SK-N-SH treated with all-trans-retinoic acid at 6 μM for 48 hours (cell line): ENCODE results near the gene PCDH9.

ENCODE experiments used
- BACH2 ChIP-seq: fragments of 250-450 bp; sonication (Bioruptor Pico); IDR thresholded peaks from 2 replicates; pipeline ENCODE4 v1.9.0; 2021; ENCODE audit warnings: mild to moderate bottlenecking, borderline replicate concordance
- CSDC2 ChIP-seq: fragments of 250-450 bp; sonication (Bioruptor Pico); IDR thresholded peaks from 2 replicates; pipeline ENCODE4 v1.5.0; 2020; ENCODE audit warnings: mild to moderate bottlenecking, moderate library complexity
- SNAI2 ChIP-seq: fragments of 250-450 bp; sonication (Bioruptor Pico); IDR thresholded peaks from 2 replicates; pipeline ENCODE4 v1.5.0; 2020; ENCODE audit warnings: mild to moderate bottlenecking, moderate library complexity
- ZC3H10 ChIP-seq: fragments of 250-450 bp; sonication (Bioruptor Pico); IDR thresholded peaks from 2 replicates; pipeline ENCODE4 v1.5.1; 2021; ENCODE audit warnings: mild to moderate bottlenecking, moderate library complexity
- ZFP3 ChIP-seq: fragments of 250-450 bp; sonication (Bioruptor Pico); IDR thresholded peaks from 2 replicates; pipeline ENCODE4 v1.5.0; 2020; ENCODE audit warnings: mild to moderate bottlenecking, moderate library complexity
- ZFP30 ChIP-seq: fragments of 450-650 bp; formaldehyde crosslinking; IDR thresholded peaks from 2 replicates; pipeline ENCODE4 v1.5.0; 2022; ENCODE audit warnings: mild to moderate bottlenecking, moderate library complexity
- ZNF8 ChIP-seq: fragments of 450-650 bp; formaldehyde crosslinking; IDR thresholded peaks from 2 replicates; pipeline ENCODE4 v1.5.0; 2020; ENCODE audit warnings: mild to moderate bottlenecking, moderate library complexity
- TF ChIP-seq, protein P1 (sequence below): fragments of 250-450 bp; sonication (Bioruptor Pico); IDR thresholded peaks from 2 replicates; pipeline ENCODE4 v1.5.1; 2020; ENCODE audit warnings: low read depth, mild to moderate bottlenecking, moderate library complexity
- TF ChIP-seq, protein P2 (sequence below): fragments of 250-450 bp; sonication (Bioruptor Pico); IDR thresholded peaks from 2 replicates; pipeline ENCODE4 v1.8.0; 2020; ENCODE audit warnings: mild to moderate bottlenecking, moderate library complexity, borderline replicate concordance

DNA sequence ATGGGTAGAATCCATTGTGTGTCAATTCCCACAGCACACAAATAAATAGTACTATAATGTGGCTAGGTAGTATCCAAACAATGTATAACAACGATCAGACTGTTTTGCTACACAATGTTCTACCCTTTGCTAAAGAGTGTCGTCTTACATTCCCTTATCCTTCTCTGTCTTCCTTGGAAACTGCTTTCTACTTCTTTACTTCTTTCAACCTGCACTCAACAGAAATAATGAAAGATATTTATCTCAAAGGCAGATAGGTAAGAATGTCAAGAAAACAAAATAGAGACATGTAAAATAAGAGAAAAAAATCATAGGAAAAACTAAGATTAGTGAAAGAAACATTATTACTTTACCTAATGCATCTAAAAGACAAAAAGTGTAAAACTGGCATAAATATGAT lies 814.7 kb downstream of the PCDH9 start:
- TF ChIP-seq ZNF8 (CRISPR knock-in tag) (no peak), CSDC2 (CRISPR knock-in tag) (no peak), ZFP30 (no peak), ZC3H10 (CRISPR knock-in tag) (no peak), ZFP3 (CRISPR knock-in tag) (no peak), SNAI2 (CRISPR knock-in tag) (no peak), BACH2 (no peak)
- TF ChIP-seq, protein P1, sequence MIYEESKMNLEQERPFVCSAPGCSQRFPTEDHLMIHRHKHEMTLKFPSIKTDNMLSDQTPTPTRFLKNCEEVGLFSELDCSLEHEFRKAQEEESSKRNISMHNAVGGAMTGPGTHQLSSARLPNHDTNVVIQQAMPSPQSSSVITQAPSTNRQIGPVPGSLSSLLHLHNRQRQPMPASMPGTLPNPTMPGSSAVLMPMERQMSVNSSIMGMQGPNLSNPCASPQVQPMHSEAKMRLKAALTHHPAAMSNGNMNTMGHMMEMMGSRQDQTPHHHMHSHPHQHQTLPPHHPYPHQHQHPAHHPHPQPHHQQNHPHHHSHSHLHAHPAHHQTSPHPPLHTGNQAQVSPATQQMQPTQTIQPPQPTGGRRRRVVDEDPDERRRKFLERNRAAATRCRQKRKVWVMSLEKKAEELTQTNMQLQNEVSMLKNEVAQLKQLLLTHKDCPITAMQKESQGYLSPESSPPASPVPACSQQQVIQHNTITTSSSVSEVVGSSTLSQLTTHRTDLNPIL (CRISPR knock-in tag) = no peak
- TF ChIP-seq, protein P2, sequence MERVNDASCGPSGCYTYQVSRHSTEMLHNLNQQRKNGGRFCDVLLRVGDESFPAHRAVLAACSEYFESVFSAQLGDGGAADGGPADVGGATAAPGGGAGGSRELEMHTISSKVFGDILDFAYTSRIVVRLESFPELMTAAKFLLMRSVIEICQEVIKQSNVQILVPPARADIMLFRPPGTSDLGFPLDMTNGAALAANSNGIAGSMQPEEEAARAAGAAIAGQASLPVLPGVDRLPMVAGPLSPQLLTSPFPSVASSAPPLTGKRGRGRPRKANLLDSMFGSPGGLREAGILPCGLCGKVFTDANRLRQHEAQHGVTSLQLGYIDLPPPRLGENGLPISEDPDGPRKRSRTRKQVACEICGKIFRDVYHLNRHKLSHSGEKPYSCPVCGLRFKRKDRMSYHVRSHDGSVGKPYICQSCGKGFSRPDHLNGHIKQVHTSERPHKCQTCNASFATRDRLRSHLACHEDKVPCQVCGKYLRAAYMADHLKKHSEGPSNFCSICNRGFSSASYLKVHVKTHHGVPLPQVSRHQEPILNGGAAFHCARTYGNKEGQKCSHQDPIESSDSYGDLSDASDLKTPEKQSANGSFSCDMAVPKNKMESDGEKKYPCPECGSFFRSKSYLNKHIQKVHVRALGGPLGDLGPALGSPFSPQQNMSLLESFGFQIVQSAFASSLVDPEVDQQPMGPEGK (CRISPR knock-in tag) = no peak
